Tibial nerve (tissue), 4 donors: ENCODE data around the gene TTC9C. TPM values are rescaled to one million over a fixed set of nuclear protein-coding genes. Genes with fewer than 3 reads are reported as not detected.
A peak's percentile ranks its signal among the peaks of the same experiment; 100 is the strongest.

ENCODE experiments used
- DNase-seq, 2 donors: peaks; one replicate each; pipeline ENCODE4 v3.0.0-alpha.2; 2019; ENCODE audit warnings: low spot score in 2 of 2
- H3K27ac ChIP-seq, 4 donors: fragments of 200-600 bp; sonication (generic) in 3 of 4; one replicate each; pipeline ENCODE4 v1.5.1; 2017 to 2019; ENCODE audit warnings: mild to moderate bottlenecking in 1 of 4
- H3K27me3 ChIP-seq, 2 donors: fragments of 200-600 bp; sonication (generic) in 1 of 2; one replicate each; pipeline versions ENCODE4 v1.5.1 to v1.6.0; 2017 to 2019
- H3K36me3 ChIP-seq, 3 donors: fragments of 200-600 bp; sonication (generic); one replicate each; pipeline ENCODE4 v1.5.1; 2018 to 2019
- H3K4me1 ChIP-seq, 4 donors: fragments of 200-600 bp; sonication (generic) in 3 of 4; one replicate each; pipeline ENCODE4 v1.5.1; 2017 to 2019
- H3K4me3 ChIP-seq, 4 donors: fragments of 200-600 bp; sonication (generic) in 3 of 4; one replicate each; pipeline ENCODE4 v1.5.1; 2017 to 2019; ENCODE audit warnings: mild to moderate bottlenecking in 1 of 4, moderate library complexity in 1 of 4
- H3K9me3 ChIP-seq, 4 donors: fragments of 200-600 bp; sonication (generic) in 3 of 4; one replicate each; pipeline ENCODE4 v1.5.1; 2017 to 2019
- EP300 ChIP-seq, 2 donors: sonication (generic); formaldehyde crosslinking; IDR thresholded peaks; one replicate each; pipeline ENCODE4 v1.6.1; 2017; ENCODE audit warnings: antibody characterized with exemption in 2 of 2, mild to moderate bottlenecking in 1 of 2
- POLR2A ChIP-seq, 2 donors: fragments of 450-650 bp; IDR thresholded peaks; one replicate each; pipeline ENCODE4 v1.6.1; 2017; ENCODE audit warnings: antibody characterized with exemption in 2 of 2, mild to moderate bottlenecking in 2 of 2, moderate library complexity in 2 of 2
- WGBS, 2 donors: methylation state at CpG; one replicate each; pipeline ENCODE4 v1.1.5; 2018; 5-methylcytosine and 5-hydroxymethylcytosine counted together
- total RNA-seq, 4 donors: library from RNA; depleted of rRNA; stranded (reverse); fragments of >200 nt; gene quantifications; one replicate each; pipeline ENCODE4 v1.1.0, GENCODE V29; 2016
- TF ChIP-seq, protein P1 (sequence below), 5 experiments: fragments of 200-600 bp in 3 of 5; fragments of 450-650 bp in 2 of 5; sonication (generic) in 3 of 5; IDR thresholded peaks; one replicate each; pipeline ENCODE4 v1.5.1; 2016 to 2019; ENCODE audit warnings: antibody characterized with exemption in 5 of 5, mild to moderate bottlenecking in 3 of 5, moderate library complexity in 2 of 5

TTC9C gene
- total RNA-seq, 4 donors from 2014 or later = 20.1 to 37.1 (median 23.6) TPM

DNA sequence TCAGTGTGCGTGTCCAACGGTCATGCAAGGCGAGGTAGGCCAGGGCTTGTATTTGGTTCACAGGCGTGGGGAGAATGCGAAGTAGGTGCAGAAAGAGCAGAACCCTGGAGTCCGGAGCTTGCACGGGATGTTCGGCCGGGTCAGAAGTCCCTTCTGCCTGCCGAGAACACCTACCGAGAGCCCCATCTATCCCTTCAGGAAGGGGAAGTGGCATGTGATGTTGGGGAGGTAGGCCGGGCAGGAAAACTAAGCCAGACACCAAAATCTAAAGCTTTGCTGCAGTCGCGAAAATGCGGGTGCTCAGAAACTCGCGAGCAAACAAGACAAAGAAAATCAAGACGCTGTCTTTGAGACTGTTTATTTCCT lies 42.5 kb downstream of the TTC9C start:
- no peak for TF ChIP-seq POLR2A (IDR thresholded peaks at IDR 0.05)
- TF ChIP-seq EP300 (IDR thresholded peaks at IDR 0.05) = no peak
- TF ChIP-seq, protein P1, sequence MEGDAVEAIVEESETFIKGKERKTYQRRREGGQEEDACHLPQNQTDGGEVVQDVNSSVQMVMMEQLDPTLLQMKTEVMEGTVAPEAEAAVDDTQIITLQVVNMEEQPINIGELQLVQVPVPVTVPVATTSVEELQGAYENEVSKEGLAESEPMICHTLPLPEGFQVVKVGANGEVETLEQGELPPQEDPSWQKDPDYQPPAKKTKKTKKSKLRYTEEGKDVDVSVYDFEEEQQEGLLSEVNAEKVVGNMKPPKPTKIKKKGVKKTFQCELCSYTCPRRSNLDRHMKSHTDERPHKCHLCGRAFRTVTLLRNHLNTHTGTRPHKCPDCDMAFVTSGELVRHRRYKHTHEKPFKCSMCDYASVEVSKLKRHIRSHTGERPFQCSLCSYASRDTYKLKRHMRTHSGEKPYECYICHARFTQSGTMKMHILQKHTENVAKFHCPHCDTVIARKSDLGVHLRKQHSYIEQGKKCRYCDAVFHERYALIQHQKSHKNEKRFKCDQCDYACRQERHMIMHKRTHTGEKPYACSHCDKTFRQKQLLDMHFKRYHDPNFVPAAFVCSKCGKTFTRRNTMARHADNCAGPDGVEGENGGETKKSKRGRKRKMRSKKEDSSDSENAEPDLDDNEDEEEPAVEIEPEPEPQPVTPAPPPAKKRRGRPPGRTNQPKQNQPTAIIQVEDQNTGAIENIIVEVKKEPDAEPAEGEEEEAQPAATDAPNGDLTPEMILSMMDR (IDR thresholded peaks at IDR 0.05) = no peak
- whole genome bisulfite sequencing, 2 donors = 0% methylated on average over 18 of the region's 18 CpGs
- DNase-seq = peak in 1 of 2 donors; percentile 20

DNA sequence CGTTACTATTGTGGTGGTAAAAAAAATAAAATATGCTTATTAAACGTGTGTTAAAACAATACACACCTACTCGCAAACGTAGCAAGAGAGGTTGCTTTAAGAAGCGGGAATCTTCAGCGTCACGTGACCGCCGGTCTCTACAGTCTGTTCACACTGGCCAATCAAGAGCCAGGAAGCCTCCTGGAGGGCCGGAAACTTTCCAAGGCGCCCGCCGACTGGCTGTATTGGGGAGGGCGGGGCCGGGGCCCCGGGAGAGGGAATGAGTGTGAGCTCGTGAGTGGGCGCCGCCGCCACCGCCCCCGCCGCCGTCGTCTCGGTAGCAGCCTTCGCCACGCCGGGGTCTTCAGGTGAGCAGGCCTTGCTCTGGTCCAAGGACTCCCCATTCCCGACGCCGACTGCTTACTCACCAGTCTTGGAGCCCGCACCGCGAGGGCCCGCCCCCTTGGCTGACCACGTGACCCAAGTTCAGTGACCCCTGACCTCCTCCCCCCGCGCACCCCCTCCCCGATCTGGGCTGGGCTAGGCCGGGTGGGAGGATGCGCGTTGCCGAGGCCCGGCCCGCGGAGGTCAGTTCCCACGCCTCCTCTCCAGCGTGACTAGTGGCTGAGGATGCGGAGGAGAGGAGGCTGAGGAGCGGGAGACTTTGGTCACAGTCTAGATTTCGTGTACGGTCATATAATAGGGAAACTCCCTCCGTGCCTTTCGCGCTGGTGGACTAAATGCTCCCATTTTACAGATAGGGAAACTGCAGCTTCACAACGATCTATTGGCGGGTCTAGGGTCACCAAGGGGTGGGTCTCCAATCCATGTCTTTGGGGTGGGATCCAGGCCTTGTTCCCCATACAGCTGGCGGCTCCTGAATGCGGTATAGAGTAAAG lies 43.1 kb downstream of the TTC9C start, which contains the start of gene TAF6L:
TAF6L (plus strand) TSS at position 253 of the 878 bp plus-strand sequence. CDS start 4,388 bp downstream, outside the sequence.
- Histone ChIP-seq H3K4me1 (peaks cover 0 to 25% (median 16%) of the 10 kb centered on the region in 4 donors), H3K9me3 (no peaks in the 10 kb centered on the region), H3K36me3 (peaks cover 0 to 36% (median 3%) of the 10 kb centered on the region in 3 donors), H3K4me3 (peak within 1 kb of the TSS; percentile 40 to 71 (median 56)), H3K27me3 (no peaks in the 10 kb centered on the region), H3K27ac (peak within 1 kb of the TSS; percentile 86 to 95 (median 91))
- WGBS, 2 donors = 2% methylated on average over 44 to 60 of the region's 60 CpGs
- peak; percentile 98 for DNase-seq
- TF ChIP-seq EP300 (IDR thresholded peaks at IDR 0.05) = peak; percentile 74 to 89
- peak in 1 of 2 donors; percentile 42 for TF ChIP-seq POLR2A (IDR thresholded peaks at IDR 0.05)
- TF ChIP-seq, protein P1 (IDR thresholded peaks at IDR 0.05) = peak in 1 of 5 experiments; percentile 34

More for the DNA sequence above, 42.5 kb downstream of the TTC9C start:
- no peaks in the 10 kb centered on the region for H3K27me3 ChIP-seq
- peak overlapping the region; percentile 40 to 71 (median 56) for H3K4me3 ChIP-seq
- H3K4me1 ChIP-seq = peaks cover 0 to 25% (median 16%) of the 10 kb centered on the region in 4 donors
- peaks cover 0 to 36% (median 3%) of the 10 kb centered on the region in 3 donors for H3K36me3 ChIP-seq
- no peaks in the 10 kb centered on the region for H3K9me3 ChIP-seq
- peak overlapping the region; percentile 86 to 95 (median 91) for H3K27ac ChIP-seq

DNA sequence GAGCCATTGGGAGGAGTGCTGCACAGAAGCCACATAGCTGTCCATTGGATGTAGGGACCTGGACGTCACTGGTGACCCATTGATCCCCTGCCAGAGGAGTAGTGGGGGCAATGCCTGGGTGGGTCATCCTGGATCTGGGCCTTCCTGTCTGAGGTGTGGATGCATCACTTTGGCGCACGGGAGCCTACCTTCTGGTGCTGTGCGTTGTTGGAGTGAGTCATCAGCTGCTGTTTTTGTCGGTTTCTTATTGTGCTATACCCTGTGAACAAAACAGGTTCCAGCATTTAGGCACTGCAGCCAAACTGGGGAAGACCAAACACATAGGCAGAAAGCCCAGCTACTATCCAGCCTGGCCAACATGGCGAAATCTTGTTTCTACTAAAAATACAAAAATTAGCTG lies 46.1 kb downstream of the TTC9C start:
- Histone ChIP-seq H3K9me3 (no peaks in the 10 kb centered on the region), H3K27ac (no peak overlapping the region), H3K4me1 (peaks cover 0 to 23% (median 16%) of the 10 kb centered on the region in 4 donors), H3K4me3 (no peak overlapping the region), H3K27me3 (no peaks in the 10 kb centered on the region), H3K36me3 (peaks cover 0 to 45% (median 0%) of the 10 kb centered on the region in 3 donors)
- DNase-seq = no peak
- TF ChIP-seq EP300 (IDR thresholded peaks at IDR 0.05) (no peak), POLR2A (IDR thresholded peaks at IDR 0.05) (no peak)
- 92 to 96% methylated on average over 6 of the region's 6 CpGs for WGBS, 2 donors

DNA sequence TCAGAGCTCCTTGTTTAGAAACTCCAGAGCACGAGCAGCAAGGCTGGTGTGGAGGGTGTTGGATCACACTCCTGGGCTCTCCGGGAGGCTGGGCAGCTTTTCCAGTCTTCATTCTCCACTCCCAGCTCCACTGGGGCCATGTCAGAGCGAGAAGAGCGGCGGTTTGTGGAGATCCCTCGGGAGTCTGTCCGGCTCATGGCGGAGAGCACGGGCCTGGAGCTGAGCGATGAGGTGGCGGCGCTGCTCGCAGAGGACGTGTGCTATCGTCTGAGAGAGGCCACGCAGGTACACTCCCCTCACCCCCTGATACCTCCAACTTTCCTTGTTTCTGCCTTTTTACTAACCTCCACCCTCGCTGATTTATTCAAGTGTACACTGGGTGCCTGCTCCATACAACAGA lies 47.4 kb downstream of the TTC9C start:
- Histone ChIP-seq H3K4me1 (peaks cover 0 to 11% (median 6%) of the 10 kb centered on the region in 4 donors), H3K36me3 (peaks cover 0 to 55% (median 0%) of the 10 kb centered on the region in 3 donors)

DNA sequence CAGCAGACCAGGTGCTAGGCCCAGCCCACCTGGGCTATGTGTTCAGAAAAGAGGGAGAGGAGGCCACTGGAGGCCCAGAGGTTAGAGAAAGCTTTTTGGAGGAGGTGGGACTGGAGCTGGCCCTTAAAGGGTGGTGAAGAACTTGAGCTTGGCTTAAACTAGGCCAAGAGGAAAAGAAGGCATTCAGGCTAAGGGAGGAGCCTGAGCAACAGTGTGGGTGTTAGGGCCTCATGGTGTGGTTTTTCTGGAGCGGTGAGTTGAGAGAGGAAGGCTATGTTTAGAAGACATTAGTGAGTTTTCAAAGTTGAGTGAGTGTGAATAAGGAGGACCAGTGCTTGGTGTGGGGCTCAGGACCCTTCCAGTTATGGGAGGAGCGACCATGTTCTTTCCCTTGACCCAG lies 49.1 kb downstream of the TTC9C start:
- no peaks in the 10 kb centered on the region for H3K9me3 ChIP-seq
- TF ChIP-seq, protein P1 (IDR thresholded peaks at IDR 0.05) = no peak
- TF ChIP-seq POLR2A (IDR thresholded peaks at IDR 0.05) (no peak), EP300 (IDR thresholded peaks at IDR 0.05) (no peak)
- WGBS, 2 donors = 61 to 71% methylated on average over 2 of the region's 2 CpGs
- peaks cover 0 to 2% (median 0%) of the 10 kb centered on the region in 4 donors for H3K4me1 ChIP-seq
- DNase-seq = no peak
- peaks cover 0 to 65% (median 0%) of the 10 kb centered on the region in 3 donors for H3K36me3 ChIP-seq
- H3K27me3 ChIP-seq = no peaks in the 10 kb centered on the region
- no peak overlapping the region for H3K4me3 ChIP-seq
- H3K27ac ChIP-seq = no peak overlapping the region

More for the DNA sequence above, 47.4 kb downstream of the TTC9C start:
- no peaks in the 10 kb centered on the region for H3K9me3 ChIP-seq
- H3K27me3 ChIP-seq = no peaks in the 10 kb centered on the region
- TF ChIP-seq EP300 (IDR thresholded peaks at IDR 0.05) = no peak
- TF ChIP-seq, protein P1 (IDR thresholded peaks at IDR 0.05) = no peak
- TF ChIP-seq POLR2A (IDR thresholded peaks at IDR 0.05) = no peak
- no peak overlapping the region for H3K27ac ChIP-seq
- no peak for DNase-seq
- 85 to 90% methylated on average over 17 of the region's 17 CpGs for WGBS, 2 donors
- no peak overlapping the region for H3K4me3 ChIP-seq
